Panc1 (cell line): ENCODE data around the gene FRRS1. TPM values are rescaled to one million over a fixed set of nuclear protein-coding genes. Genes with fewer than 3 reads are reported as not detected.

ENCODE experiments used
- ATAC-seq: fragments of 200-7000 bp; cut with Tn5 transposase; 2 replicates; pipeline ENCODE4 v1.9.1; 2020; ENCODE audit warnings: mild to moderate bottlenecking, moderate library complexity
- BruUV-seq: library from RNA; stranded (reverse); fragments of 400-500 nt; replicated peaks from 2 replicates; lab custom pipeline; 2021; lab: Mats Ljungman, UMichigan
- CTCF ChIA-PET: fragments of 300-600 bp; sonication (Branson Sonifier 250); formaldehyde crosslinking; loops from one replicate; lab custom pipeline; 2022; ENCODE audit warnings: antibody characterized with exemption; lab: Charles Lee
- POLR2A ChIA-PET: fragments of 300-600 bp; sonication (Branson Sonifier 250); formaldehyde crosslinking; loops from one replicate; lab custom pipeline; 2022; ENCODE audit warnings: antibody characterized with exemption; lab: Charles Lee
- DNase-seq: peaks from one replicate; pipeline ENCODE4 v3.0.0-alpha.2; 2010; ENCODE audit warnings: low read depth, low spot score
- H3K27ac ChIP-seq: 2 replicates; pipeline ENCODE4 v1.5.1; 2011; ENCODE audit warnings: mild to moderate bottlenecking, low read length, inconsistent platforms
- H3K27me3 ChIP-seq: fragments of 200-500 bp; sonication (Bioruptor generic); 2 replicates; pipeline ENCODE4 v1.6.0; 2014; ENCODE audit warnings: low read length, inconsistent platforms; ENCODE audit not compliant: control insufficient read depth, insufficient read depth
- H3K36me3 ChIP-seq: fragments of 200-500 bp; sonication (Bioruptor generic); 2 replicates; pipeline ENCODE4 v1.5.1; 2014; ENCODE audit warnings: inconsistent platforms, mild to moderate bottlenecking, low read length, moderate library complexity; ENCODE audit not compliant: control insufficient read depth, insufficient read depth
- H3K4me1 ChIP-seq: 2 replicates; pipeline ENCODE4 v1.5.1; 2011; ENCODE audit warnings: inconsistent platforms, mild to moderate bottlenecking, low read length, moderate library complexity; ENCODE audit not compliant: control insufficient read depth, insufficient read depth
- H3K4me3 ChIP-seq, 2 experiments: 2 replicates each; pipeline ENCODE4 v1.5.1; 2011 to 2012; ENCODE audit warnings: low read depth in 2 of 2, low read length in 2 of 2, mild to moderate bottlenecking in 2 of 2, inconsistent platforms in 1 of 2, moderate library complexity in 1 of 2
- H3K9me3 ChIP-seq: fragments of 200-500 bp; sonication (Bioruptor generic); 2 replicates; pipeline ENCODE4 v1.5.1; 2014; ENCODE audit warnings: low read depth, mild to moderate bottlenecking, inconsistent platforms, low read length, moderate library complexity; ENCODE audit not compliant: control insufficient read depth, insufficient read depth
- POLR2AphosphoS5 ChIP-seq: IDR thresholded peaks from 2 replicates; pipeline ENCODE4 v1.6.1; 2012; ENCODE audit warnings: mild to moderate bottlenecking, low read depth, low read length, moderate library complexity
- SIN3A ChIP-seq: IDR thresholded peaks from 2 replicates; pipeline ENCODE4 v1.6.1; 2012; ENCODE audit warnings: low read depth, mild to moderate bottlenecking, low read length, moderate library complexity, borderline replicate concordance; ENCODE audit not compliant: insufficient read depth
- TCF7L2 ChIP-seq: IDR thresholded peaks from 2 replicates; pipeline ENCODE4 v1.6.1; 2011; ENCODE audit warnings: mild to moderate bottlenecking, low read depth, low read length, inconsistent platforms
- in situ Hi-C: cut with HindIII; loops from 2 replicates; pipeline ENCODE4 v1.10.0; 2016; ENCODE audit warnings: low sequenced_read_pairs, low pct_unique_long_range_greater_than_20kb
- intact Hi-C: fragments of 100-400 bp; cut with micrococcal nuclease; formaldehyde crosslinking; loops from one replicate; pipeline ENCODE4 v1.10.0; 2022; ENCODE audit not compliant: unreplicated experiment
- total RNA-seq: library from RNA; stranded (reverse); gene quantifications from one replicate; pipeline ENCODE4 v1.2.1, GENCODE V29; 2021; ENCODE audit not compliant: unreplicated experiment
- TF ChIP-seq, protein P1 (sequence below), 2 experiments: IDR thresholded peaks; 2 replicates each; pipeline ENCODE4 v1.6.1; 2011 to 2012; ENCODE audit warnings: low read depth in 2 of 2, control low read depth in 1 of 2, low read length in 1 of 2, mild to moderate bottlenecking in 1 of 2, moderate library complexity in 1 of 2; ENCODE audit not compliant: insufficient read depth in 1 of 2
- TF ChIP-seq, protein P2 (sequence below): fragments of 450-650 bp; IDR thresholded peaks from 2 replicates; pipeline ENCODE4 v1.5.1; 2017; ENCODE audit warnings: mild to moderate bottlenecking

The FRRS1 gene
- total RNA-seq, 1 experiment from 2014 or later: 1.2 TPM

DNA sequence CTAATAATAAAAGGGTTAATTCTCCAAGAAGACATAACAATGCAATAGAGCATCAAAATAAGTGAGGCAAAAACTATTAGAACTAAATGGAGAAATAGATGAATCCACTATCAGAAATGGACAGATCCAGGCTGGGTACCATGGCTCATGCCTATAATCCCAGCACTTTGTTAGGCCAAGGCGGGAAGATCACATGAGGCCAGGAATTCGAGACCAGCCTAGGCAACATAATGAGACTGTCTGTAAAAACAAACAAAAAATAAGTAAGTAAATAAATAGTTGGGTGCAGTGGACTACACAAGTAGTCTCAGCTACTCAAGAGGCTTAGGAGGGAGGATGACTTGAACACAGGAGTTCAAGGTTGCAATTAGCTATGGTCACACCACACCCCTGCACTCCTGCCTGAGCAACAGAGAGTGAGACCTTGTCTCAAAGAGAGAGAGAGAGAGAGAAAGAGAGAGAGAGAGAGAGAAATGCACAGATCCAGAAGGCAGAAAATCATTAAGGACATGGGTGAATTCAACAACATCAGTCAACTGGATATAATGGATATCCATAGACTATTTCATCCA lies 12.3 kb downstream of the FRRS1 start:
- ChIA-PET POLR2A (no interaction called here), CTCF (interaction anchor here (0.7 kb wide), 1 partner anchor 600 kb away, joined by 4 read pairs; no protein-coding TSS in a partner anchor)
- ATAC-seq: no peak
- TF ChIP-seq, protein P1, sequence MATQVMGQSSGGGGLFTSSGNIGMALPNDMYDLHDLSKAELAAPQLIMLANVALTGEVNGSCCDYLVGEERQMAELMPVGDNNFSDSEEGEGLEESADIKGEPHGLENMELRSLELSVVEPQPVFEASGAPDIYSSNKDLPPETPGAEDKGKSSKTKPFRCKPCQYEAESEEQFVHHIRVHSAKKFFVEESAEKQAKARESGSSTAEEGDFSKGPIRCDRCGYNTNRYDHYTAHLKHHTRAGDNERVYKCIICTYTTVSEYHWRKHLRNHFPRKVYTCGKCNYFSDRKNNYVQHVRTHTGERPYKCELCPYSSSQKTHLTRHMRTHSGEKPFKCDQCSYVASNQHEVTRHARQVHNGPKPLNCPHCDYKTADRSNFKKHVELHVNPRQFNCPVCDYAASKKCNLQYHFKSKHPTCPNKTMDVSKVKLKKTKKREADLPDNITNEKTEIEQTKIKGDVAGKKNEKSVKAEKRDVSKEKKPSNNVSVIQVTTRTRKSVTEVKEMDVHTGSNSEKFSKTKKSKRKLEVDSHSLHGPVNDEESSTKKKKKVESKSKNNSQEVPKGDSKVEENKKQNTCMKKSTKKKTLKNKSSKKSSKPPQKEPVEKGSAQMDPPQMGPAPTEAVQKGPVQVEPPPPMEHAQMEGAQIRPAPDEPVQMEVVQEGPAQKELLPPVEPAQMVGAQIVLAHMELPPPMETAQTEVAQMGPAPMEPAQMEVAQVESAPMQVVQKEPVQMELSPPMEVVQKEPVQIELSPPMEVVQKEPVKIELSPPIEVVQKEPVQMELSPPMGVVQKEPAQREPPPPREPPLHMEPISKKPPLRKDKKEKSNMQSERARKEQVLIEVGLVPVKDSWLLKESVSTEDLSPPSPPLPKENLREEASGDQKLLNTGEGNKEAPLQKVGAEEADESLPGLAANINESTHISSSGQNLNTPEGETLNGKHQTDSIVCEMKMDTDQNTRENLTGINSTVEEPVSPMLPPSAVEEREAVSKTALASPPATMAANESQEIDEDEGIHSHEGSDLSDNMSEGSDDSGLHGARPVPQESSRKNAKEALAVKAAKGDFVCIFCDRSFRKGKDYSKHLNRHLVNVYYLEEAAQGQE (IDR thresholded peaks at IDR 0.05; ENCODE audit: insufficient read depth in 1 of 2, low read depth in 2 of 2, low read length in 1 of 2): no peak
- no peak for TF ChIP-seq POLR2AphosphoS5
- TF ChIP-seq, protein P2, sequence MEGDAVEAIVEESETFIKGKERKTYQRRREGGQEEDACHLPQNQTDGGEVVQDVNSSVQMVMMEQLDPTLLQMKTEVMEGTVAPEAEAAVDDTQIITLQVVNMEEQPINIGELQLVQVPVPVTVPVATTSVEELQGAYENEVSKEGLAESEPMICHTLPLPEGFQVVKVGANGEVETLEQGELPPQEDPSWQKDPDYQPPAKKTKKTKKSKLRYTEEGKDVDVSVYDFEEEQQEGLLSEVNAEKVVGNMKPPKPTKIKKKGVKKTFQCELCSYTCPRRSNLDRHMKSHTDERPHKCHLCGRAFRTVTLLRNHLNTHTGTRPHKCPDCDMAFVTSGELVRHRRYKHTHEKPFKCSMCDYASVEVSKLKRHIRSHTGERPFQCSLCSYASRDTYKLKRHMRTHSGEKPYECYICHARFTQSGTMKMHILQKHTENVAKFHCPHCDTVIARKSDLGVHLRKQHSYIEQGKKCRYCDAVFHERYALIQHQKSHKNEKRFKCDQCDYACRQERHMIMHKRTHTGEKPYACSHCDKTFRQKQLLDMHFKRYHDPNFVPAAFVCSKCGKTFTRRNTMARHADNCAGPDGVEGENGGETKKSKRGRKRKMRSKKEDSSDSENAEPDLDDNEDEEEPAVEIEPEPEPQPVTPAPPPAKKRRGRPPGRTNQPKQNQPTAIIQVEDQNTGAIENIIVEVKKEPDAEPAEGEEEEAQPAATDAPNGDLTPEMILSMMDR: no peak
- no peak for TF ChIP-seq SIN3A
- TF ChIP-seq TCF7L2: no peak
- no peak overlapping the region for H3K4me3 ChIP-seq
- no peak overlapping the region for H3K27ac ChIP-seq
- in situ Hi-C loops: no loop called here
- no peaks in the 10 kb centered on the region for H3K36me3 ChIP-seq
- no TSS peak for BruUV-seq
- no peaks in the 10 kb centered on the region for H3K4me1 ChIP-seq
- no peaks in the 10 kb centered on the region for H3K9me3 ChIP-seq
- DNase-seq: no peak
- intact Hi-C loops: no loop called here
- no peaks in the 10 kb centered on the region; the same call in 1 of the 2 replicates for H3K27me3 ChIP-seq

DNA sequence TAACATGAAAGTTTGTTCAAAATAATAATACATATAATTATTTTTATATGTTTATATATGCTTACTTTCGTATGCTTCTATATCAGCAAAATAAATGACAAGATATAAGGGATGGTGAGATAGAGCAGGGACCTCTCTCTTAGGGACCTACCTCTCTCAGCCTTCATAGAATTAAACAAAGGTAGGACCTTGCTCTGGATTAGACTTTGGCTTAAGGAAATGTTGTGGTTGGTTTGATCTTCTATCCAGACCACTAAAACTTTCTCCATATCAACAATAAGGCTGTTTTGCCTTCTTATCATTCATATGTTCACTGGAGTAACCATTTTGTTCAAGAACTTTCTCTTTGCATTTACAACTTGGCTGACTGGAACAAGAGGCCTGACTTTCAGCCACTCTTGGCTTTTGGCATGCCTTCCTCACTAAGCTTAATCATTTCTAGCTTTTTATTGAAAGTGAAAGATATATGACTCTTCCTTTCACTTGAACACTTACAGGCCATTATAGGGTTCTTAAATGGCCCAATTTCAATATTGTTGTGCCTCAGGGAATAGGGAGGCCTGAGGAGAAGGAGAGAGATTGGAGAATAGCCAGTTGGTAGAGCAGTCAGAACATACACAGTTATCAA lies 14.4 kb downstream of the FRRS1 start:
- Histone ChIP-seq H3K27ac (no peak overlapping the region), H3K27me3 (no peaks in the 10 kb centered on the region), H3K9me3 (no peaks in the 10 kb centered on the region), H3K4me1 (no peaks in the 10 kb centered on the region), H3K4me3 (no peak overlapping the region), H3K36me3 (no peaks in the 10 kb centered on the region)
- in situ Hi-C loops (no loop called here), intact Hi-C loops (no loop called here)
- DNase-seq (no peak), ATAC-seq (no peak)
- ChIA-PET CTCF (no interaction called here), POLR2A (no interaction called here)
- TF ChIP-seq POLR2AphosphoS5 (no peak), TCF7L2 (no peak)
- TF ChIP-seq, protein P1 (IDR thresholded peaks at IDR 0.05; ENCODE audit: insufficient read depth in 1 of 2, low read depth in 2 of 2, low read length in 1 of 2): no peak
- BruUV-seq: no TSS peak
